ENCODE data around the gene PCGF3. TPM values are rescaled to one million over a fixed set of nuclear protein-coding genes. Genes with fewer than 3 reads are reported as not detected.

The PCGF3 gene
- total RNA-seq, 4 donors from 2014 or later = 31.7 to 35.3 (median 34.7) TPM

Other genes starting within 250 kb of the PCGF3 start
- 10 to 100 TPM; 12.7 to 19.1 (median 14.1) TPM for gene ZNF721, start 206.7 kb upstream of the PCGF3 start, total RNA-seq
- gene PIGG, start 206.6 kb upstream of the PCGF3 start, total RNA-seq = 10 to 100 TPM; 26.6 to 46.5 (median 35.4) TPM
- gene TMEM271, start 129.5 kb upstream of the PCGF3 start, total RNA-seq = under 1 TPM in 2 of 4 donors, not detected in 2; 0.19 to 0.34 TPM
- gene PDE6B, start 80.3 kb upstream of the PCGF3 start, total RNA-seq = 1 to 10 TPM; 2.2 to 5.8 (median 4.4) TPM
- 100 to 1,000 TPM; 111 to 224 (median 154) TPM for gene ATP5ME, start 31.6 kb upstream of the PCGF3 start, total RNA-seq
- gene MYL5, start 31.3 kb upstream of the PCGF3 start, total RNA-seq = 1 to 10 TPM; 7.9 to 9.9 (median 9.6) TPM
- 1 to 10 TPM; 5.5 to 9.4 (median 7.6) TPM for gene SLC49A3, start 16.7 kb upstream of the PCGF3 start, total RNA-seq
- 1 to 10 TPM; 1.1 to 1.6 (median 1.3) TPM for gene CPLX1, start 120.3 kb downstream of the PCGF3 start, total RNA-seq
- gene GAK, start 226.5 kb downstream of the PCGF3 start, total RNA-seq = 10 to 100 TPM; 64.8 to 73.9 (median 70.6) TPM
- gene TMEM175, start 226.6 kb downstream of the PCGF3 start, total RNA-seq = 10 to 100 TPM; 17.6 to 39.5 (median 20.0) TPM

Measured in esophagus muscularis mucosa (tissue), 4 donors.